DND-41 (cell line): Measurements from ENCODE around the gene ZNF574.

ENCODE experiments used
- ATAC-seq: fragments of 200-7000 bp; cut with Tn5 transposase; 3 replicates; pipeline ENCODE4 v1.9.1; 2021; ENCODE audit warnings: low read depth; ENCODE audit not compliant: insufficient read depth
- DNase-seq: peaks from one replicate; pipeline ENCODE4 v3.0.0-alpha.2; 2020
- H2AFZ ChIP-seq: 2 replicates; pipeline ENCODE4 v1.6.0; 2012; ENCODE audit warnings: low read depth, low read length
- H3K27ac ChIP-seq: 2 replicates; pipeline ENCODE4 v1.5.1; 2012; ENCODE audit warnings: low read length, inconsistent platforms
- H3K27me3 ChIP-seq: fragments of 200-600 bp; sonication (generic); 2 replicates; pipeline ENCODE4 v1.6.0; 2012; ENCODE audit warnings: low read length, mild to moderate bottlenecking, inconsistent platforms; ENCODE audit not compliant: insufficient read depth, poor library complexity
- H3K36me3 ChIP-seq: 2 replicates; pipeline ENCODE4 v1.5.1; 2012; ENCODE audit warnings: low read length, inconsistent platforms; ENCODE audit not compliant: insufficient read depth
- H3K4me1 ChIP-seq: 2 replicates; pipeline ENCODE4 v1.5.1; 2012; ENCODE audit warnings: mild to moderate bottlenecking, low read length; ENCODE audit not compliant: insufficient read depth
- H3K4me2 ChIP-seq: 2 replicates; pipeline ENCODE4 v1.6.0; 2012; ENCODE audit warnings: mild to moderate bottlenecking, moderate library complexity, low read length, inconsistent platforms; ENCODE audit not compliant: insufficient read depth
- H3K4me3 ChIP-seq, 2 experiments: fragments of 200-600 bp in 1 of 2; shearing (Covaris generic) in 1 of 2; 2 replicates each; pipeline ENCODE4 v1.5.1; 2012 to 2016; ENCODE audit warnings: inconsistent platforms in 2 of 2, low read length in 2 of 2, mild to moderate bottlenecking in 2 of 2, low read depth in 1 of 2, moderate library complexity in 1 of 2
- H3K79me2 ChIP-seq: 2 replicates; pipeline ENCODE4 v1.6.0; 2012; ENCODE audit warnings: low read length, inconsistent platforms; ENCODE audit not compliant: insufficient read depth
- H3K9ac ChIP-seq: 2 replicates; pipeline ENCODE4 v1.6.0; 2012; ENCODE audit warnings: low read depth, mild to moderate bottlenecking, inconsistent platforms, low read length, moderate library complexity
- H3K9me3 ChIP-seq: 2 replicates; pipeline ENCODE4 v1.5.1; 2012; ENCODE audit warnings: low read length, moderate library complexity, mild to moderate bottlenecking, inconsistent platforms; ENCODE audit not compliant: insufficient read depth, severe bottlenecking
- H4K20me1 ChIP-seq: 2 replicates; pipeline ENCODE4 v1.6.0; 2012; ENCODE audit warnings: low read length; ENCODE audit not compliant: insufficient read depth
- EZH2 ChIP-seq: IDR thresholded peaks from 3 replicates; pipeline ENCODE4 v1.6.1; 2012; ENCODE audit warnings: borderline replicate concordance, low read depth, mild to moderate bottlenecking, moderate library complexity, low read length, inconsistent platforms; ENCODE audit not compliant: severe bottlenecking
- TF ChIP-seq, protein P1 (sequence below): IDR thresholded peaks from 2 replicates; pipeline ENCODE4 v1.5.1; 2012; ENCODE audit warnings: borderline replicate concordance, low read length, moderate library complexity, mild to moderate bottlenecking; ENCODE audit not compliant: poor library complexity, severe bottlenecking; ENCODE audit errors: extremely low read depth

ZNF574 gene

DNA sequence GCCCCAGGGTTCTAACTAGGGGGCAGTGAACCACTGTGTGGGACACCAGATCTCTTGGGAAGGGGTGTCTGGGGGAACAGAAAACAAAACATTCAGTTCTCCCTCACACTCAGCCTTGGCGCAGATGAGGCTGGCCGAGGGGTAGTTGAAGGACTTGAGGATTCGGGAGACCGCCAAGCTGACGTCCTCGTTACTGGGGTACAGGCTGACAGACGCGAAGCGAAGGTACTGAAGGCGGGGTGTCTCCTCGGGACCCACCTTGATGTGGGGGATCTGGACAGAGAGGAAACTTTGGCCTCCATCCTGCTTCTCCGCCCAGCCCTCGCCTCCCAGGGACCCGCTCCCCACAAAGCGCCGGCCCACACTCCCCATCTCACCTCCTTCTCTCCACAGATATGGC, 13.6 kb upstream of the ZNF574 start:
- H3K4me1 ChIP-seq: no peaks in the 10 kb centered on the region
- no peak overlapping the region for H2AFZ ChIP-seq
- H3K4me2 ChIP-seq: no peak overlapping the region
- no peaks in the 10 kb centered on the region for H3K79me2 ChIP-seq
- H3K4me3 ChIP-seq: no peak overlapping the region
- no peak for ATAC-seq
- no peaks in the 10 kb centered on the region for H3K9me3 ChIP-seq
- no peaks in the 10 kb centered on the region for H3K36me3 ChIP-seq
- no peaks in the 10 kb centered on the region for H4K20me1 ChIP-seq
- TF ChIP-seq, protein P1, sequence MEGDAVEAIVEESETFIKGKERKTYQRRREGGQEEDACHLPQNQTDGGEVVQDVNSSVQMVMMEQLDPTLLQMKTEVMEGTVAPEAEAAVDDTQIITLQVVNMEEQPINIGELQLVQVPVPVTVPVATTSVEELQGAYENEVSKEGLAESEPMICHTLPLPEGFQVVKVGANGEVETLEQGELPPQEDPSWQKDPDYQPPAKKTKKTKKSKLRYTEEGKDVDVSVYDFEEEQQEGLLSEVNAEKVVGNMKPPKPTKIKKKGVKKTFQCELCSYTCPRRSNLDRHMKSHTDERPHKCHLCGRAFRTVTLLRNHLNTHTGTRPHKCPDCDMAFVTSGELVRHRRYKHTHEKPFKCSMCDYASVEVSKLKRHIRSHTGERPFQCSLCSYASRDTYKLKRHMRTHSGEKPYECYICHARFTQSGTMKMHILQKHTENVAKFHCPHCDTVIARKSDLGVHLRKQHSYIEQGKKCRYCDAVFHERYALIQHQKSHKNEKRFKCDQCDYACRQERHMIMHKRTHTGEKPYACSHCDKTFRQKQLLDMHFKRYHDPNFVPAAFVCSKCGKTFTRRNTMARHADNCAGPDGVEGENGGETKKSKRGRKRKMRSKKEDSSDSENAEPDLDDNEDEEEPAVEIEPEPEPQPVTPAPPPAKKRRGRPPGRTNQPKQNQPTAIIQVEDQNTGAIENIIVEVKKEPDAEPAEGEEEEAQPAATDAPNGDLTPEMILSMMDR: no peak
- TF ChIP-seq EZH2: no peak
- DNase-seq: no peak
- H3K27ac ChIP-seq: no peak overlapping the region
- H3K9ac ChIP-seq: no peak overlapping the region
- peaks cover under 1% of the 10 kb centered on the region for H3K27me3 ChIP-seq

DNA sequence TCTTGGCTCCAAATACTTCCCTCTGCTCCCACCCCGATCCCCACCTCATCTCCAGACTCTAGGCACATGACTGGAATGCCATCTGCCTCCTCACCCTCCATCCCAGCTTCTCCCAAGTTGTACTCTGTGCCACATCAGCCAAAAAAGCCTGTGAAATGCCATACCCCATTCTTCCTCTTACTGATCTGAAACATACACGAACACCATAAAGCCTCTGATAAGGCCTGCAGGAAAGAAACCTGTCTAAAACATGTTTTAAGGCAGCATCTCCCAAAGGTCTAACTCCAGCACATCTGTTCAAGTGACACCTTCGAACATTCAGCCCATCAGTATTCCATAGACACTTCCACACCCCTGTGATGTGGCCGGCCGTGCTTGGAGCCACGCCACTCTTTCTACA, 11.5 kb upstream of the ZNF574 start:
- Histone ChIP-seq H3K4me1 (no peaks in the 10 kb centered on the region), H3K27me3 (peaks cover 3% of the 10 kb centered on the region), H3K9me3 (no peaks in the 10 kb centered on the region), H3K79me2 (no peaks in the 10 kb centered on the region), H3K27ac (no peak overlapping the region), H4K20me1 (no peaks in the 10 kb centered on the region), H3K4me3 (no peak overlapping the region), H2AFZ (no peak overlapping the region), H3K9ac (no peak overlapping the region), H3K36me3 (no peaks in the 10 kb centered on the region), H3K4me2 (no peak overlapping the region)
- no peak for DNase-seq
- TF ChIP-seq, protein P1: no peak
- no peak for TF ChIP-seq EZH2
- ATAC-seq: no peak

DNA sequence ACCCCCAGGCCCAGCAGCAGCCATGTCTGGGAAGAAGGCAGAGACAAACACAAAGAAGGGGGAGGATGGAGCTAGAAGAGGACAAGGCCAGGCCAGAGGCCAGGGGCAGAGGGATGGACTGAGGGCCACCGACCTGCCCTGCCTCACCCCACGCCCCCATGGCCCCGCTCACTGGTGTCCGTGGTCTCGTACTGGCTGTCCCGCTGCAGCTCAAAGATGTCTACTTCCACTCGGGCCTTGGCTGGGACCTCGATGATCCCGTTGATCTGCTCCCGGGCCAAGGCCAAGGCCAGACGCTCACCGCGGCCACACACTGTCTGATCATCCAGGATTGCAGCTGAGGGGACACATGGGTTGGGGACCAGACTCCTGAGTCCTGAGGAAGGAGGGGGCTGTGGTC, 10.9 kb upstream of the ZNF574 start:
- Histone ChIP-seq H3K9ac (no peak overlapping the region), H3K4me1 (no peaks in the 10 kb centered on the region), H3K27ac (no peak overlapping the region), H3K36me3 (no peaks in the 10 kb centered on the region), H3K79me2 (no peaks in the 10 kb centered on the region), H3K4me2 (no peak overlapping the region), H3K4me3 (no peak overlapping the region), H3K27me3 (peaks cover 3% of the 10 kb centered on the region), H3K9me3 (no peaks in the 10 kb centered on the region), H2AFZ (no peak overlapping the region), H4K20me1 (no peaks in the 10 kb centered on the region)
- DNase-seq (no peak), ATAC-seq (no peak)
- TF ChIP-seq, protein P1: no peak
- TF ChIP-seq EZH2: no peak

DNA sequence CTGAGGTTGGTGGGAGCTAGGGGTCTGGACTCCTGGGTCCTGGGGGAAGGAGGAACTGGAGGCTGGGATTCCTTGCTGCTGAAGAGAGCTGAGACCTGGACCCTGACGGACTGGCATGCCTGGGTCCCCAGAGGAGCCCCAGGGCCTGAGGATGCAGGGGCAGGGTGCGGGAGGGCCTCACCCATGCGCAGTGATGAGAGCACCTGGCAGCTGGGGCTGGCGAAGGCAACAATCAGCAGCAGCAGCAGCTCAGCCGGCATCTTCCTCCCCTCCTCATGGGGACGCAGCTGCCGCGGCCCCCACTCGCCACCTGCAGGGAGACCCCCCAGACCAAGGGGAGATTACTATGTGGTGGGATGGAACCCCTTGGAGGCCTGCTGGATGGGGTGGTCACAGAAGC, 10.5 kb upstream of the ZNF574 start:
- Histone ChIP-seq H3K79me2 (no peaks in the 10 kb centered on the region), H3K36me3 (no peaks in the 10 kb centered on the region), H2AFZ (no peak overlapping the region), H3K27ac (no peak overlapping the region), H3K9me3 (no peaks in the 10 kb centered on the region), H4K20me1 (no peaks in the 10 kb centered on the region), H3K27me3 (peaks cover 3% of the 10 kb centered on the region), H3K4me3 (no peak overlapping the region), H3K4me2 (no peak overlapping the region), H3K4me1 (no peaks in the 10 kb centered on the region), H3K9ac (no peak overlapping the region)
- ATAC-seq (no peak), DNase-seq (no peak)
- TF ChIP-seq, protein P1: no peak
- no peak for TF ChIP-seq EZH2
